Measurements from ENCODE around the gene STK38.
A peak's percentile ranks its signal among the peaks of the same experiment; 100 is the strongest.

GRCh38 chr6:36546920-36547645, at the start of gene STK38:
- TF ChIP-seq CTCF (IDR thresholded peaks at IDR 0.05; ENCODE audit: low read length) (peak; percentile 32), EZH2 (optimal IDR thresholded peaks at IDR 0.05; ENCODE audit: low read depth, low read length) (no peak)
